T-cell (primary cell): ENCODE results near the gene NFIX. TPM values are rescaled to one million over a fixed set of nuclear protein-coding genes. Genes with fewer than 3 reads are reported as not detected.

ENCODE experiments used
- ATAC-seq, 4 experiments: fragments of 200-7000 bp in 3 of 4; fragments of 150-1000 bp in 1 of 4; cut with Tn5 transposase; replicated peaks in 1 of 4; 1 replicate in 3 of 4; 2 replicates in 1 of 4; pipeline ENCODE4 v1.10.0; 2021; ENCODE audit warnings: moderate library complexity in 3 of 4, mild to moderate bottlenecking in 2 of 4, moderate number of reproducible peaks in 1 of 4
- CTCF ChIA-PET, 2 donors: fragments of 300-600 bp; sonication (Branson Sonifier 250); formaldehyde crosslinking; loops; one replicate each; lab custom pipeline; 2022; ENCODE audit warnings: antibody characterized with exemption in 2 of 2; lab: Charles Lee
- POLR2A ChIA-PET, 2 donors: fragments of 300-600 bp; sonication (Branson Sonifier 250); formaldehyde crosslinking; loops; one replicate each; lab custom pipeline; 2022; ENCODE audit warnings: antibody characterized with exemption in 2 of 2; lab: Charles Lee
- DNase-seq, 35 experiments: peaks; one replicate each; pipeline versions ENCODE4 v3.0.0 to v3.0.0-alpha.2; 2013 to 2023
- H3K27ac ChIP-seq: one replicate; pipeline ENCODE4 v1.5.1; 2013; ENCODE audit warnings: low read length
- H3K27me3 ChIP-seq, 2 experiments: replicated peaks in 1 of 2; 1 replicate in 1 of 2; 2 replicates in 1 of 2; pipeline versions ENCODE4 v1.6.1 to v1.7.0; 2013; ENCODE audit warnings: low read length in 1 of 2, mixed read lengths in 1 of 2; ENCODE audit not compliant: control insufficient read depth in 2 of 2, insufficient read depth in 2 of 2; ENCODE audit errors: extremely low read depth in 1 of 2
- H3K36me3 ChIP-seq, 2 donors: 1 replicate in 1 of 2; 2 replicates in 1 of 2; pipeline versions ENCODE4 v1.6.1 to v1.7.0; 2013; ENCODE audit warnings: low read length in 1 of 2; ENCODE audit not compliant: control insufficient read depth in 2 of 2, insufficient read depth in 1 of 2; ENCODE audit errors: extremely low read depth in 1 of 2
- H3K4me1 ChIP-seq, 2 experiments: 1 replicate in 1 of 2; 2 replicates in 1 of 2; pipeline versions ENCODE4 v1.6.1 to v1.7.0; 2013; ENCODE audit warnings: low read length in 2 of 2, mixed read lengths in 1 of 2; ENCODE audit not compliant: insufficient read depth in 2 of 2, control insufficient read depth in 1 of 2; ENCODE audit errors: extremely low read depth in 1 of 2
- H3K4me3 ChIP-seq, 2 donors: 1 replicate in 1 of 2; 2 replicates in 1 of 2; pipeline versions ENCODE4 v1.5.1 to v1.7.0; 2013; ENCODE audit warnings: mild to moderate bottlenecking in 2 of 2, low read length in 1 of 2, moderate library complexity in 1 of 2; ENCODE audit not compliant: control insufficient read depth in 1 of 2; ENCODE audit errors: extremely low read depth in 1 of 2
- H3K9me3 ChIP-seq: 2 replicates; pipeline ENCODE4 v1.7.0; 2013
- H3K27ac Mint-ChIP-seq, 2 donors: one replicate each; pipeline ENCODE4 v1.8.0; 2020 to 2021; ENCODE audit warnings: mild to moderate bottlenecking in 2 of 2, mixed read lengths in 2 of 2
- H3K27me3 Mint-ChIP-seq, 2 donors: one replicate each; pipeline ENCODE4 v1.8.0; 2021 to 2022; ENCODE audit warnings: mixed read lengths in 2 of 2
- H3K36me3 Mint-ChIP-seq: one replicate; pipeline ENCODE4 v1.8.0; 2021; ENCODE audit warnings: mixed read lengths
- H3K4me1 Mint-ChIP-seq, 3 donors: one replicate each; pipeline ENCODE4 v1.8.0; 2020 to 2022; ENCODE audit warnings: mixed read lengths in 3 of 3, mild to moderate bottlenecking in 1 of 3
- H3K4me3 Mint-ChIP-seq, 3 donors: one replicate each; pipeline ENCODE4 v1.8.0; 2020 to 2022; ENCODE audit warnings: mild to moderate bottlenecking in 3 of 3, mixed read lengths in 3 of 3, moderate library complexity in 3 of 3
- H3K9me3 Mint-ChIP-seq, 3 donors: one replicate each; pipeline ENCODE4 v1.8.0; 2020 to 2022; ENCODE audit warnings: mixed read lengths in 3 of 3
- WGBS: methylation state at CpG from one replicate; pipeline ENCODE4 v1.1.5; 2013; ENCODE audit warnings: missing lambda C conversion rate; ENCODE audit not compliant: insufficient coverage; 5-methylcytosine and 5-hydroxymethylcytosine counted together
- total RNA-seq, 35 experiments: library from RNA in 6 of 35; stranded (reverse) in 6 of 35; fragments of 120-200 nt in 1 of 35; gene quantifications; one replicate each; pipeline versions ENCODE4 v1.2.1 to v1.2.4 and lab custom pipeline; 2013 to 2026

The NFIX gene
- total RNA-seq, 5 donors from 2014 or later (not counting 1 experiment from before 2014, with no cell fraction given): 3.9 to 6.6 (median 6.3) TPM

GRCh38 chr19:13072188-13072908 lies 77.1 kb downstream of the NFIX start:
- H3K4me3 ChIP-seq: no peak overlapping the region
- no peaks in the 10 kb centered on the region for H3K36me3 Mint-ChIP-seq
- POLR2A ChIA-PET: no interaction called here

GRCh38 chr19:13073263-13073662 lies 78.0 kb downstream of the NFIX start:
- Histone ChIP-seq H3K27ac (no peak overlapping the region), H3K4me3 (no peak overlapping the region), H3K27me3 (peaks cover 0 to 41% of the 10 kb centered on the region in 2 experiments), H3K4me1 (no peaks in the 10 kb centered on the region), H3K9me3 (no peaks in the 10 kb centered on the region), H3K36me3 (no peaks in the 10 kb centered on the region)
- DNase-seq (no peak), ATAC-seq (no peak)
- Mint-ChIP-seq H3K36me3 (no peaks in the 10 kb centered on the region), H3K4me3 (no peak overlapping the region), H3K27me3 (peaks cover 0 to 2% of the 10 kb centered on the region in 2 donors), H3K9me3 (no peaks in the 10 kb centered on the region), H3K27ac (no peak overlapping the region), H3K4me1 (no peaks in the 10 kb centered on the region)
- CTCF ChIA-PET: no interaction called here
- POLR2A ChIA-PET: no interaction called here
- WGBS: 89% methylated on average over 3 of the region's 5 CpGs

More at GRCh38 chr19:13072188-13072908, 77.1 kb downstream of the NFIX start:
- Histone ChIP-seq H3K4me1 (no peaks in the 10 kb centered on the region), H3K27ac (no peak overlapping the region), H3K27me3 (peaks cover 0 to 41% of the 10 kb centered on the region in 2 experiments), H3K36me3 (no peaks in the 10 kb centered on the region), H3K9me3 (no peaks in the 10 kb centered on the region)
- Mint-ChIP-seq H3K4me1 (no peaks in the 10 kb centered on the region), H3K27ac (no peak overlapping the region), H3K9me3 (no peaks in the 10 kb centered on the region), H3K27me3 (peaks cover 0 to 2% of the 10 kb centered on the region in 2 donors), H3K4me3 (no peak overlapping the region)
- CTCF ChIA-PET: interaction anchor here (0.6 to 0.9 kb wide), 2 partner anchors 11 to 69 kb away, joined by 3 to 5 read pairs; no protein-coding TSS in a partner anchor
- ATAC-seq (no peak), DNase-seq (no peak)
- WGBS: 91% methylated on average over 4 of the region's 9 CpGs

DNA sequence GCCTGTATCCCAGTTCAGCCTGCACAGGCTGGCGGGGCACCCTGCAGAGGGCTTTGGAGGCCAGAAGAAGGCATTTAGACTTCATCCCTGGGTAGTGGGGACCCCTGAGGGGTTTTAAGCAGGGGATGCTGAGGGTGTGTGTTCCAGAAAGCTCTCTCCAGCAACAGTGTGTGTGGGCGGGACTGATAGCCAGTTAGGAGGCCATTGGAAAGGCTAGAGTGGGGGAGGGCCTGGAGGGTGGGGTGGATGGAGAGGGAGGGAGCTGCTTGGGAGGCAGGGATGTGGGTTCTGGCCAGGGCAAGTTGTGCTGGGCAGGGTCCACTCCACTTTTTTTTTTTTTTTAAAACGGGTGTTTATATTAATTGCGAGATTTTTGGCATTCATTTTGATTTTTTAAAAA lies 79.1 kb downstream of the NFIX start:
- Histone ChIP-seq H3K9me3 (no peaks in the 10 kb centered on the region), H3K27me3 (peaks cover 0 to 40% of the 10 kb centered on the region in 2 experiments), H3K4me3 (no peak overlapping the region), H3K27ac (no peak overlapping the region), H3K36me3 (no peaks in the 10 kb centered on the region), H3K4me1 (peaks cover 0 to 3% of the 10 kb centered on the region in 2 experiments)
- POLR2A ChIA-PET: no interaction called here
- no peak overlapping the region for H3K4me3 Mint-ChIP-seq
- 82% methylated on average over 2 of the region's 4 CpGs for WGBS
- no peaks in the 10 kb centered on the region for H3K36me3 Mint-ChIP-seq
- no peaks in the 10 kb centered on the region for H3K27me3 Mint-ChIP-seq
- ATAC-seq: no peak
- peaks cover 0 to 1% (median 0%) of the 10 kb centered on the region in 3 donors for H3K4me1 Mint-ChIP-seq
- H3K9me3 Mint-ChIP-seq: no peaks in the 10 kb centered on the region
- H3K27ac Mint-ChIP-seq: no peak overlapping the region
- DNase-seq: no peak
- CTCF ChIA-PET: no interaction called here

DNA sequence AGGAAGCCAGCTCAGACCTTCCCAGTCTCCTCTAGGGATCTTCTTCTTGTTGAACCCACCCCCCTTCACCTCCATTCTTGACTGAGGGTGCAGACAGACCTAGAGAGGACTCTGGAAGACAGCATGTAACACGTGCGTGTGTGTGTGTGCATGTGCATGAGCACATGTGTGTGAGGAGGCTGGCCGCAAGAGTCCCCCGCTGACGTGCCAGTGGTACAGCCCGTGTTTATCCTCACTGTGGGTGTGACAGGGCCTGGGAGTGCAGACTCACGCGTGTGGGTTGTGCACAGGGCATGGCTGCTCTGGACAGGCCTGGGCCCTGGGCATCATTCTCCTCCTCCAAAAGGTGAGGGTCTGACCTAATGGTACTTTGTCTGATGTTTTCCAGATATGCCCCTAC lies 81.0 kb downstream of the NFIX start:
- Histone ChIP-seq H3K27ac (no peak overlapping the region), H3K36me3 (no peaks in the 10 kb centered on the region), H3K4me1 (peaks cover 0 to 6% of the 10 kb centered on the region in 2 experiments), H3K4me3 (no peak overlapping the region), H3K9me3 (no peaks in the 10 kb centered on the region), H3K27me3 (peaks cover 0 to 25% of the 10 kb centered on the region in 2 experiments)
- Mint-ChIP-seq H3K36me3 (no peaks in the 10 kb centered on the region), H3K9me3 (no peaks in the 10 kb centered on the region), H3K27ac (no peak overlapping the region), H3K4me1 (peaks cover 0 to 1% (median 0%) of the 10 kb centered on the region in 3 donors), H3K4me3 (no peak overlapping the region), H3K27me3 (no peaks in the 10 kb centered on the region)
- DNase-seq: no peak
- CTCF ChIA-PET: no interaction called here
- 89% methylated on average over 8 of the region's 8 CpGs for WGBS
- no peak for ATAC-seq
- POLR2A ChIA-PET: no interaction called here

DNA sequence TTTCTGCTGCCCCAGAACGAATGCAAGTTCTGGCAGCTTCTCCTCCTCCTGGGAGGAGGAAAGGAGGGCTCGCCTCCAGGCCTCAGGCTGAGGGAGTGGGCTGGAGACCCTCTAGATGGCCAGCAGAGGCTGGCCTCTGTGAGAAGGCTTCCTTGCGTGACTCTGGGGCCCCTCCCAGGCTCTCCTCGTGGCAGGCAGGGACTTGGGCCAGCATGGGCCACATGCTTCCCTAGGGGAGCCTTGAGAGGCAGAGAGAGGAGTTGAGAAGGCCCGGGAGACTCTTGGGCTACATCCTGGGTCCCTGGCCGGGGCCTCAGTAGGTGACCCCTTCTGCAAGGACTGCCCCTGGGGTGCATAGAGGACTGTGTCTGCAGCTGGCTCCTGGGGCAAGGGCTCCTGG lies 81.5 kb downstream of the NFIX start:
- H3K4me3 Mint-ChIP-seq: no peak overlapping the region
- H3K27ac Mint-ChIP-seq: no peak overlapping the region
- CTCF ChIA-PET: no interaction called here
- ATAC-seq: no peak
- no peak overlapping the region for H3K4me3 ChIP-seq
- H3K36me3 ChIP-seq: no peaks in the 10 kb centered on the region
- POLR2A ChIA-PET: no interaction called here
- 78% methylated on average over 5 of the region's 6 CpGs for WGBS
- H3K27me3 Mint-ChIP-seq: no peaks in the 10 kb centered on the region
- H3K27ac ChIP-seq: no peak overlapping the region
- DNase-seq: no peak
- no peaks in the 10 kb centered on the region for H3K9me3 Mint-ChIP-seq
- H3K9me3 ChIP-seq: no peaks in the 10 kb centered on the region
- H3K4me1 ChIP-seq: peaks cover 0 to 6% of the 10 kb centered on the region in 2 experiments
- H3K4me1 Mint-ChIP-seq: peaks cover 0 to 1% (median 0%) of the 10 kb centered on the region in 3 donors
- no peaks in the 10 kb centered on the region for H3K36me3 Mint-ChIP-seq
- peaks cover 0 to 22% of the 10 kb centered on the region in 2 experiments for H3K27me3 ChIP-seq

GRCh38 chr19:13077240-13077639 lies 82.0 kb downstream of the NFIX start:
- Mint-ChIP-seq H3K36me3 (no peaks in the 10 kb centered on the region), H3K4me3 (no peak overlapping the region), H3K9me3 (no peaks in the 10 kb centered on the region), H3K27ac (no peak overlapping the region), H3K4me1 (peaks cover 0 to 1% (median 0%) of the 10 kb centered on the region in 3 donors), H3K27me3 (no peaks in the 10 kb centered on the region)
- ATAC-seq (no peak), DNase-seq (no peak)
- Histone ChIP-seq H3K4me1 (peaks cover 0 to 6% of the 10 kb centered on the region in 2 experiments), H3K27ac (no peak overlapping the region), H3K4me3 (no peak overlapping the region), H3K36me3 (no peaks in the 10 kb centered on the region), H3K27me3 (peaks cover 0 to 20% of the 10 kb centered on the region in 2 experiments), H3K9me3 (no peaks in the 10 kb centered on the region)
- ChIA-PET POLR2A (no interaction called here), CTCF (interaction anchor here in 1 of 2 donors (0.7 kb wide), 1 partner anchor 49 kb away, joined by 3 read pairs; no protein-coding TSS in a partner anchor)
- WGBS: 57% methylated on average over 8 of the region's 11 CpGs
